Endothelial cell of umbilical vein (primary cell): Measurements from ENCODE around the gene SLC22A3. TPM values are rescaled to one million over a fixed set of nuclear protein-coding genes. Genes with fewer than 3 reads are reported as not detected.

Experiments used
- BruUV-seq: library from RNA; stranded (reverse); fragments of 400-500 nt; replicated peaks from 2 replicates; lab custom pipeline; 2021; lab: Mats Ljungman, UMichigan
- CTCF ChIA-PET: fragments of 300-600, 350-600 bp; sonication (Branson Sonifier 250); formaldehyde crosslinking; loops from one replicate; lab custom pipeline; 2021; ENCODE audit warnings: antibody characterized with exemption, inconsistent platforms; lab: Charles Lee
- POLR2A ChIA-PET: fragments of 300-600, 350-600 bp; sonication (Branson Sonifier 250); formaldehyde crosslinking; loops from one replicate; lab custom pipeline; 2021; ENCODE audit warnings: antibody characterized with exemption, inconsistent platforms; lab: Charles Lee
- DNase-seq: peaks from one replicate; pipeline ENCODE4 v3.0.0-alpha.2; 2011; ENCODE audit warnings: low read depth, low spot score
- FAIRE-seq: peaks from 2 replicates; lab custom pipeline; 2011; peaks lifted over from hg19 to GRCh38; lab: Jason Lieb, UNC
- H2AFZ ChIP-seq: 2 replicates; pipeline ENCODE4 v1.6.0; 2012; ENCODE audit warnings: low read depth, low read length, control low read depth, inconsistent platforms
- H3K27ac ChIP-seq: 2 replicates; pipeline ENCODE4 v1.5.1; 2011; ENCODE audit warnings: low read depth, mild to moderate bottlenecking, control low read depth, low read length, moderate library complexity; ENCODE audit not compliant: insufficient read depth
- H3K27me3 ChIP-seq, 2 experiments: 2 replicates each; pipeline versions ENCODE4 v1.6.0 to v1.6.1; 2011; ENCODE audit warnings: low read length in 2 of 2, mixed read lengths in 1 of 2; ENCODE audit not compliant: control insufficient read depth in 2 of 2, insufficient read depth in 2 of 2
- H3K36me3 ChIP-seq, 2 experiments: 2 replicates in 1 of 2; 3 replicates in 1 of 2; pipeline ENCODE4 v1.5.1; 2011; ENCODE audit warnings: low read length in 2 of 2, mild to moderate bottlenecking in 1 of 2, moderate library complexity in 1 of 2; ENCODE audit not compliant: control insufficient read depth in 2 of 2, insufficient read depth in 2 of 2; ENCODE audit errors: extremely low read depth in 1 of 2
- H3K4me1 ChIP-seq: 3 replicates; pipeline ENCODE4 v1.5.1; 2011; ENCODE audit warnings: mild to moderate bottlenecking, low read length; ENCODE audit not compliant: control insufficient read depth, insufficient read depth; ENCODE audit errors: extremely low read depth
- H3K4me2 ChIP-seq: 2 replicates; pipeline ENCODE4 v1.6.1; 2011; ENCODE audit warnings: low read length, control low read depth, mixed read lengths; ENCODE audit not compliant: insufficient read depth
- H3K4me3 ChIP-seq, 3 experiments: fragments of 200-600 bp in 1 of 3; sonication (generic), shearing (Covaris generic) in 1 of 3; replicated peaks in 1 of 3; 2 replicates each; pipeline ENCODE4 v1.5.1; 2011 to 2016; ENCODE audit warnings: control low read depth in 3 of 3, low read length in 3 of 3, mild to moderate bottlenecking in 2 of 3, inconsistent platforms in 1 of 3, low read depth in 1 of 3, moderate library complexity in 1 of 3; ENCODE audit not compliant: insufficient read depth in 1 of 3
- H3K79me2 ChIP-seq: 2 replicates; pipeline ENCODE4 v1.6.0; 2012; ENCODE audit warnings: low read length, inconsistent platforms; ENCODE audit not compliant: control insufficient read depth, insufficient read depth
- H3K9ac ChIP-seq: replicated peaks from 2 replicates; pipeline ENCODE3; 2011; ENCODE audit warnings: low read length, control low read depth; ENCODE audit not compliant: insufficient read depth; ENCODE audit errors: extremely low read depth
- H3K9me1 ChIP-seq: replicated peaks from 3 replicates; pipeline ENCODE4 v1.6.0; 2011; ENCODE audit warnings: mild to moderate bottlenecking, low read length; ENCODE audit not compliant: control insufficient read depth, insufficient read depth; ENCODE audit errors: extremely low read depth
- H3K9me3 ChIP-seq: replicated peaks from 2 replicates; pipeline ENCODE4 v1.5.1; 2012; ENCODE audit warnings: low read length, inconsistent platforms; ENCODE audit not compliant: control insufficient read depth, insufficient read depth
- H4K20me1 ChIP-seq: replicated peaks from 2 replicates; pipeline ENCODE3; 2011; ENCODE audit warnings: mild to moderate bottlenecking, low read length; ENCODE audit not compliant: control insufficient read depth, insufficient read depth; ENCODE audit errors: extremely low read depth
- EZH2 ChIP-seq: IDR thresholded peaks from 2 replicates; pipeline ENCODE4 v1.6.1; 2012; ENCODE audit warnings: borderline replicate concordance, low read depth, mild to moderate bottlenecking, moderate library complexity, low read length, inconsistent platforms; ENCODE audit not compliant: severe bottlenecking
- FOS ChIP-seq: IDR thresholded peaks from 2 replicates; pipeline ENCODE4 v1.6.1; 2011; ENCODE audit warnings: mild to moderate bottlenecking, low read length, moderate library complexity, borderline replicate concordance; ENCODE audit not compliant: insufficient read depth
- GATA2 ChIP-seq: IDR thresholded peaks from 2 replicates; pipeline ENCODE4 v1.7.0; 2011; ENCODE audit warnings: low read depth, mild to moderate bottlenecking, moderate library complexity, mixed read lengths, low read length; ENCODE audit not compliant: insufficient read length, insufficient read depth
- JUN ChIP-seq: IDR thresholded peaks from 2 replicates; pipeline ENCODE4 v1.6.1; 2011; ENCODE audit warnings: borderline replicate concordance, low read depth; ENCODE audit not compliant: insufficient read length, insufficient read depth
- MYC ChIP-seq: IDR thresholded peaks from one replicate; pipeline ENCODE4 v1.6.1; 2011; ENCODE audit warnings: mild to moderate bottlenecking, low read depth, low read length
- POLR2A ChIP-seq: IDR thresholded peaks from 2 replicates; pipeline ENCODE4 v1.6.1; 2012; ENCODE audit warnings: low read depth, mild to moderate bottlenecking, control low read depth, low read length
- POLR2AphosphoS5 ChIP-seq: IDR thresholded peaks from 2 replicates; pipeline ENCODE4 v1.6.1; 2012; ENCODE audit warnings: low read depth, mild to moderate bottlenecking, control low read depth, low read length, moderate library complexity; ENCODE audit not compliant: insufficient read depth
- dilution Hi-C: fragments of 300-500 bp; cut with MboI; formaldehyde crosslinking; loops from one replicate; pipeline ENCODE4 v1.15.0; 2019; ENCODE audit warnings: low sequenced_read_pairs; ENCODE audit not compliant: extremely low pct_ligation_motif_present
- intact Hi-C: fragments of 100-400 bp; cut with micrococcal nuclease; formaldehyde crosslinking; loops from one replicate; pipeline ENCODE4 v1.10.0; 2022
- polyA plus RNA-seq, 4 experiments: library from polyadenylated mRNA; depleted of rRNA in 3 of 4; stranded (reverse) in 3 of 4; unstranded in 1 of 4; fragments of >200 nt; gene quantifications; 2 replicates each; pipeline versions ENCODE4 v1.2.1 to v1.2.3, GENCODE V29; 2011 to 2012; ENCODE audit warnings: missing spikeins in 1 of 4
- total RNA-seq: library from RNA; stranded (reverse); gene quantifications from 2 replicates; pipeline ENCODE4 v1.2.3, GENCODE V29; 2021
- TF ChIP-seq, protein P1 (sequence below), 2 donors: IDR thresholded peaks; 1 replicate in 1 of 2; 2 replicates in 1 of 2; pipeline ENCODE4 v1.5.1; 2011; ENCODE audit warnings: low read length in 2 of 2, mild to moderate bottlenecking in 2 of 2, moderate library complexity in 2 of 2, control low read depth in 1 of 2, inconsistent platforms in 1 of 2, low read depth in 1 of 2; ENCODE audit not compliant: insufficient read depth in 1 of 2; ENCODE audit errors: extremely low read depth in 1 of 2
- TF ChIP-seq, protein P2 (sequence below): IDR thresholded peaks from 2 replicates; pipeline ENCODE4 v1.6.1; 2011; ENCODE audit not compliant: insufficient read depth, insufficient read length

SLC22A3 gene
- total and polyA plus RNA-seq, 2 donors (not counting 3 experiments of a cell fraction or from before 2014, with no cell fraction given) = not detected

DNA sequence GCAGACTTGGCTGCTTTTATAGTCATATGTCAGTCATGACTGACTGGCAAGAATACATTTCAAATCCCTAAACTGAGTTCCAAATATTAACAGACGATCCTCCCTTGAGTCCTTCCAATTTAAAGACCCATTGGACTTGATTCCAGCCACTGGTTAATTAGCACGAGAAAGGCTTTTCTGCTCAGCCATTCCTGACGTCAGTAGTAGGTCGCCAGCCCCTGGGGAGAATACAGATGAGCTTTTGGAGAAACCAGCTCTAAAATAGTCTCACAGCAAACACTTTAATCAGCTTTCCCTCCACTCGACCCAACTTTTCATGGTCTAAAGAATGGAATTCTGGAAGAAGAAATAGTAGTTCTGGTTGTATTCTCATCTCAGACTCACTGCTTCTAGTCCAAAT lies 91.6 kb downstream of the SLC22A3 start:
- CTCF ChIA-PET = no interaction called here
- POLR2A ChIA-PET = no interaction called here

More for the DNA sequence above, 91.6 kb downstream of the SLC22A3 start:
- Histone ChIP-seq H3K79me2 (no peaks in the 10 kb centered on the region), H3K27me3 (no peaks in the 10 kb centered on the region), H3K9me1 (no peaks in the 10 kb centered on the region), H3K4me1 (no peaks in the 10 kb centered on the region), H3K4me2 (no peak overlapping the region), H3K9ac (no peak overlapping the region), H2AFZ (no peak overlapping the region), H3K27ac (no peak overlapping the region), H4K20me1 (no peaks in the 10 kb centered on the region), H3K4me3 (no peak overlapping the region), H3K36me3 (no peaks in the 10 kb centered on the region), H3K9me3 (peaks cover 2% of the 10 kb centered on the region)
- intact Hi-C loops (no loop called here), dilution Hi-C loops (no loop called here)
- DNase-seq (no peak), FAIRE-seq (no peak)
- BruUV-seq = no TSS peak
- TF ChIP-seq, protein P1, sequence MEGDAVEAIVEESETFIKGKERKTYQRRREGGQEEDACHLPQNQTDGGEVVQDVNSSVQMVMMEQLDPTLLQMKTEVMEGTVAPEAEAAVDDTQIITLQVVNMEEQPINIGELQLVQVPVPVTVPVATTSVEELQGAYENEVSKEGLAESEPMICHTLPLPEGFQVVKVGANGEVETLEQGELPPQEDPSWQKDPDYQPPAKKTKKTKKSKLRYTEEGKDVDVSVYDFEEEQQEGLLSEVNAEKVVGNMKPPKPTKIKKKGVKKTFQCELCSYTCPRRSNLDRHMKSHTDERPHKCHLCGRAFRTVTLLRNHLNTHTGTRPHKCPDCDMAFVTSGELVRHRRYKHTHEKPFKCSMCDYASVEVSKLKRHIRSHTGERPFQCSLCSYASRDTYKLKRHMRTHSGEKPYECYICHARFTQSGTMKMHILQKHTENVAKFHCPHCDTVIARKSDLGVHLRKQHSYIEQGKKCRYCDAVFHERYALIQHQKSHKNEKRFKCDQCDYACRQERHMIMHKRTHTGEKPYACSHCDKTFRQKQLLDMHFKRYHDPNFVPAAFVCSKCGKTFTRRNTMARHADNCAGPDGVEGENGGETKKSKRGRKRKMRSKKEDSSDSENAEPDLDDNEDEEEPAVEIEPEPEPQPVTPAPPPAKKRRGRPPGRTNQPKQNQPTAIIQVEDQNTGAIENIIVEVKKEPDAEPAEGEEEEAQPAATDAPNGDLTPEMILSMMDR (IDR thresholded peaks at IDR 0.05; ENCODE audit: extremely low read depth in 1 of 2, insufficient read depth in 1 of 2, low read depth in 1 of 2, low read length in 2 of 2) = no peak
- TF ChIP-seq POLR2A (no peak), EZH2 (no peak), MYC (no peak), GATA2 (no peak), JUN (no peak), POLR2AphosphoS5 (no peak), FOS (no peak)
- TF ChIP-seq, protein P2, sequence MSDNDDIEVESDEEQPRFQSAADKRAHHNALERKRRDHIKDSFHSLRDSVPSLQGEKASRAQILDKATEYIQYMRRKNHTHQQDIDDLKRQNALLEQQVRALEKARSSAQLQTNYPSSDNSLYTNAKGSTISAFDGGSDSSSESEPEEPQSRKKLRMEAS = no peak
